AG09319 (cell line): Measurements from ENCODE around the gene FHAD1.
"Not testable (repeated sequence)": the region's sequence is repeated elsewhere in the genome, so short reads cannot be mapped to it uniquely, and the experiment has no call there.

Experiments used
- DNase-seq: peaks from one replicate; pipeline ENCODE4 v3.0.0-alpha.2; 2010; ENCODE audit warnings: low read depth; ENCODE audit errors: extremely low read depth
- TF ChIP-seq, protein P1 (sequence below): IDR thresholded peaks from 2 replicates; pipeline ENCODE4 v1.5.1; 2011; ENCODE audit warnings: low read depth, mild to moderate bottlenecking, inconsistent platforms, low read length, moderate library complexity

The FHAD1 gene

DNA sequence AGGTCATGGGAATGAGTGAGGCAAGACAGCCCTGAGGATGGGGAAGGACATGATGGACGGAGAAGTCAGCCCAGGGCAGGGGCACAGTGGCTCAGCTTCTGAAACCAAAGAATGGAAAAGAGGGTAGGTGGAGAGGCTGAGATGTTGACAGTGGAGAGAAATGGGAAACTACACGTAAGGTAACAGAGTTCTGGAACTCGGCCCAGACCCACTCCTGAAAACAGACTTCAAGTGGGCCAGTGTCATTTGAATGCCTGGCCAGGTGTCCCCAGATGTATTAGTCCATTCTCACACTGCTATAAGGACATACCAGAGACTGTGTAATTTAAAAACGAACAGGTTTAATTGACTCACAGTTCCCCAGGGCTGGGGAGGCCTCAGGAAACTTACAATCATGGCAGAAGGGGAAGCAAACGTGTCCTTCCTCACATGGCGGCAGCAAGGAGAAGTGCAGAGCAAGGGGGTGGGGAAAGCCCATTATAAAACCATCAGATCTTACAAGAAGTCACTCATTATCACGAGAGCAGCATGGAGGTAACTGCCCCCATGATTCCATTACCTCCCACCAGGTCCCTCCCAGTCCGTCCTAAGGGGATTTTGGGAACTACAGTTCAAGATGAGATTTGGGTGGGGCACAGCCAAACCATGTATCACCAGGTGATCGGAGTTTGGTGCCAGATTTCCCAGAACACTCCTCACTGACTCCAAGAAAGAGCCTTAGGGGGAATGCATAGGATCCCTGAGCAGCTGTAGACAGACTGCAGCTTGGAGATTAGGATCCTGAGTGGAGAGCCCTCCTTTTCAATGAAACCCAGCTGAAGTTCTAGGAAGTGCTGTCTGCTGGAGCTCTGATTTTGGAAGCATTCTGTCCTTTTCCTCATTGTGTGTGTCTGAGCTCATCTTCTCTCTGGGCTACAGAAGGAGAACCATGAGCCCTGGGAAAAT lies 40.3 kb downstream of the FHAD1 start:
- TF ChIP-seq, protein P1, sequence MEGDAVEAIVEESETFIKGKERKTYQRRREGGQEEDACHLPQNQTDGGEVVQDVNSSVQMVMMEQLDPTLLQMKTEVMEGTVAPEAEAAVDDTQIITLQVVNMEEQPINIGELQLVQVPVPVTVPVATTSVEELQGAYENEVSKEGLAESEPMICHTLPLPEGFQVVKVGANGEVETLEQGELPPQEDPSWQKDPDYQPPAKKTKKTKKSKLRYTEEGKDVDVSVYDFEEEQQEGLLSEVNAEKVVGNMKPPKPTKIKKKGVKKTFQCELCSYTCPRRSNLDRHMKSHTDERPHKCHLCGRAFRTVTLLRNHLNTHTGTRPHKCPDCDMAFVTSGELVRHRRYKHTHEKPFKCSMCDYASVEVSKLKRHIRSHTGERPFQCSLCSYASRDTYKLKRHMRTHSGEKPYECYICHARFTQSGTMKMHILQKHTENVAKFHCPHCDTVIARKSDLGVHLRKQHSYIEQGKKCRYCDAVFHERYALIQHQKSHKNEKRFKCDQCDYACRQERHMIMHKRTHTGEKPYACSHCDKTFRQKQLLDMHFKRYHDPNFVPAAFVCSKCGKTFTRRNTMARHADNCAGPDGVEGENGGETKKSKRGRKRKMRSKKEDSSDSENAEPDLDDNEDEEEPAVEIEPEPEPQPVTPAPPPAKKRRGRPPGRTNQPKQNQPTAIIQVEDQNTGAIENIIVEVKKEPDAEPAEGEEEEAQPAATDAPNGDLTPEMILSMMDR, result no peak
- DNase-seq, result no peak

DNA sequence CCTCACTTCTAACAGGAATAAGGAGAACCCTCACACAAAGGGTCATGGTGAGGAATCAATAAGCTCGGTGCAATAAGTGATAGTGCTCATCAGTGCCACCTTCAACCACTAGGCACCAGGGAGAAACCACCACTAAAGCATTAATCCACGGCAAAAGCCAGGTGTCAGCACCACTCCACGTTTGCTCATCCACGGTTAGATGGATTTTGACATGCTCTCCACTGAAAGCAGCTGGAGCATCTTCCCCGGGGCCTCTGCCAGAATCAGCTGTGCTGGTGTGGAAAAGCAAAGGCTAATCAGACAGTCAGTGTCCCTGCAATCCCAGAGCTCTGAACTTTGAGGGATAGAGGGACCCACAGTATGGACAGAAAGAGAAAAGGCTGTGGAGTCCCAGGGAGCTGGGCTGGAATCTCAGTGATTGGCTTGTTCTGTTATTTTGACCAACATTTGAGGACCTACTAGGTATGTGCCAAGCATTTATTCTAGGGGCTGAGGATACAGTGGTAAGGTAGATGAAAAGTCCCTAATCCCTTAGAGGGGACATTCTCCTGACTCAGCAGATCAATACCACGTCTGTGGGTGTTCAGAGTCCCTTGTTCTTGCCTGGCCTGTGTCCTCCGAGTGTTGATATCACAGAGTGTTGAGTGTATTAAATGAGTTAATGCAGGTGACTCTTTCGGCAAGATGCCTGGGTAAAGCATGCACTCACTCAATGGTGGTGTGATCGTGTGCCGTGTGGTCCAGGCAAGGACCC lies 41.3 kb downstream of the FHAD1 start:
- TF ChIP-seq, protein P1, result no peak
- no peak for DNase-seq

DNA sequence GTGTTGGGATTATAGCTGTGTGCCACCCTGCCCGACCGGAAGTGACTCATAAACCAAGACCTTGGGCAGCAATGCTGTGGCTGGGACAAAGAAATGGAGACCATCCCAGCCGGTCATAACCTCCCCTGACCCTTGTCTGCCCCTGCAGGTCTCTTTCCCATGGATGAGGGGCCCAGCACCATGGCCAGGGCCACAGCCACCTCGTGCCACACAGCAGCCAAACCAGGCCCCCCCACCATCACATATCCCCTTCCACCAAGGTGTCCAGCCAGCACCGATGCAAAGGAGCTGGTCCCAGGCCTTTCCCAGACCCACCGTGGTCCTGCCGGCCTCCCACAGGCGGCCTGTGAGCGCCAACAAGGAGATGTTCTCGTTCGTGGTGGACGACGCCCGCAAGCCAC lies 42.2 kb downstream of the FHAD1 start:
- DNase-seq, result no peak
- TF ChIP-seq, protein P1, result no peak

DNA sequence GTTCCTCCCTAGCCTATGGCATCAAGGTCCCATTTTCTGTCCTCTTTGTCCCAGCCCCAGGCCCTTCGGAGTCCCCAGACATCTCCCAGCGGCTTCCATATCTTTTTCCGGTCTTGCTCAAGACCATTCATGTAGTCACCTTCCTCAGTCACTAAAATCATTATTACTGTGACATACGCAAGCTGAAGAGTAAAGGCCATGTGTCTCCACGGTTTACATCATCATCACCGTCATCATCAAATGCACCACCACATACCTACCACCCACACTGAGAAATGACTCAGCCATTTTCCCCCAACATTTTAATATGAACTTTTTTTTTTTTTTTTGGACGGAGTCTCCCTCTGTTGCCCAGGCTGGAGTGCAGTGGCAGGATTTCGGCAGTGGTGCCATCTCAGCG lies 43.4 kb downstream of the FHAD1 start:
- TF ChIP-seq, protein P1, result no peak
- no peak for DNase-seq

DNA sequence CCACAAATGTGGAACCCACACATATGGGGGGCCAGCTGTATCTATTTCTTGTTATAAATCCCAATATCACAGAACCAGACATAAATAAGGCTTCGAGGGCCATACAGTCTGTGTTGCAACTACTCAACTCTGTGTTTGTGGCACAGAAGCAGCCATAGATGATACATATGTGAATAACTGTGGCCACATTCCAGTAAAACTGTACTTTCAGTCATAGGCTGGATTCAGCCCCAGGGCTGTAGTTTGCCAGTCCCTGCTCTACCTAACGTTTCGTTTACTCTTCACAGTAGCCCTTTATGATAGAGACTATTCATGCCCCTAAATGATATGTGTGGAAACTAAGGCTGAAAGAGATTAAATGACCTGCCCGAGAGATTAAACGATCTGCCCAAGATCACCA lies 48.7 kb downstream of the FHAD1 start:
- DNase-seq, result no peak
- TF ChIP-seq, protein P1, result no peak

DNA sequence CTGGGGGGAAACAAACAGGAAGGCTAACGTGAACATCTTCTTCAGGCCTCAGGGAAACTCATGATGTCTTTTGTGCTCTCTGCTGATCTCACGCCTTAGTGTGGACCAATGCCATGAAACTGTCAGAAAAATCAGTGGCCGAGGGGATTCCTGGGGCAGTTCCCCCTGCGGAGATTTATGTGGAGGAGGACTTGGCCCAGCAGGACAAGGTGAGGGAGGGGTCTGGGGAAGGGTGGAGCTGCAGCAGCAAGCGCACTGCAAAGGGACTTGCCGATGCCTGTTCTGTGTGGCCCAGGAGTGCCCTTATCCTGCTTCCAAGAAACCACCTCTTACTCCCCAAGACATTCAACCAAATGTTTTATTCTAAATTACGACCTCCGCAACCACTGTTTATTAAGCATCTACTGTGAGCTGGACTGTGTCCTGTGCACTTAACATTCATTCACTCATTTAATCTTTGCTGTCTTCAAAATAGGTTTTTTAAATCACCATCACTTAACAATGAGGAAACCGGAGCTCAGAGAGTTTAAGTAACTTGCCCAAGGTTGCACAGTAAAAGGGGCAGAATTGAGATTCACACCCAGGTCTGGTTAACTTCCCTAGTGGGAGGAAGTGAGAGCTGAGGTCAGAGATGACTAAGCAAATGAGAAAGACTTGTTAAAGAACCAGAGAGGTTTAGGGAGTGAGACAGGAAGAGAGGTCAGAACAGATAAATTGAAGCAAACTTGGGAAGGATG lies 49.7 kb downstream of the FHAD1 start:
- no peak for DNase-seq

DNA sequence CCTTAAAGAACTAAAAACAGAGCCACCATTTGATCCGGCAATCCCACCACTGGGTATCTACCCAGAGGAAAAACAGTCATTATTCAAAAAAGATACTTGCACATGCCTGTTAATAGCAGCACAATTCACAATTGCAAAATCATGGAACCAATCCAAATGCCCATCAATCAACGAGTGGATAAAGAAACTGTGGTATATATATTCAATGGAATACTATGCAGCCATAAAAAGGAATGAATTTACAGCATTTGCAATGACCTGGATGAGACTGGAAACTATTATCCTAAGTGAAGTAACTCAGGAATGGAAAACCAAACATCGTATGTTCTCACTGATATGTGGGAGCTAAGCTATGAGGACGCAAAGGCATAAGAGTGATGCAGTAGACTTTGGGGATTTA lies 51.0 kb downstream of the FHAD1 start:
- DNase-seq, result not testable (repeated sequence)

More for the DNA sequence above, 49.7 kb downstream of the FHAD1 start:
- TF ChIP-seq, protein P1, result no peak
